Immature natural killer cell (primary cell): ENCODE measurements around the gene LMNA. TPM values are rescaled to one million over a fixed set of nuclear protein-coding genes. Genes with fewer than 3 reads are reported as not detected.

Experiments used
- DNase-seq, 3 donors: peaks; one replicate each; pipeline ENCODE4 v3.0.0; 2022; ENCODE audit warnings: mixed read lengths in 1 of 3
- H3K27ac Mint-ChIP-seq, 6 donors: one replicate each; pipeline ENCODE4 v1.8.0; 2020; ENCODE audit warnings: mixed read lengths in 6 of 6, mild to moderate bottlenecking in 5 of 6, inconsistent platforms in 4 of 6, moderate library complexity in 3 of 6
- H3K27me3 Mint-ChIP-seq, 3 donors: one replicate each; pipeline ENCODE4 v1.8.0; 2020 to 2021; ENCODE audit warnings: low read depth in 3 of 3, mild to moderate bottlenecking in 3 of 3, mixed read lengths in 3 of 3, moderate library complexity in 3 of 3, inconsistent platforms in 1 of 3
- H3K36me3 Mint-ChIP-seq, 3 donors: one replicate each; pipeline ENCODE4 v1.8.0; 2020; ENCODE audit warnings: mixed read lengths in 3 of 3, inconsistent platforms in 2 of 3, mild to moderate bottlenecking in 2 of 3
- H3K4me1 Mint-ChIP-seq, 2 donors: one replicate each; pipeline ENCODE4 v1.8.0; 2020; ENCODE audit warnings: inconsistent platforms in 2 of 2, mild to moderate bottlenecking in 2 of 2, mixed read lengths in 2 of 2, moderate library complexity in 1 of 2
- H3K4me3 Mint-ChIP-seq, 5 donors: one replicate each; pipeline ENCODE4 v1.8.0; 2020; ENCODE audit warnings: mild to moderate bottlenecking in 5 of 5, mixed read lengths in 5 of 5, inconsistent platforms in 3 of 5, moderate library complexity in 3 of 5
- H3K9me3 Mint-ChIP-seq, 6 donors: one replicate each; pipeline ENCODE4 v1.8.0; 2020; ENCODE audit warnings: mild to moderate bottlenecking in 6 of 6, mixed read lengths in 6 of 6, inconsistent platforms in 4 of 6, moderate library complexity in 3 of 6
- polyA plus RNA-seq, 3 donors: library from polyadenylated mRNA; unstranded; fragments of 300-500 nt; fragmentation: Illumina TruSeq; gene quantifications; one replicate each; pipeline ENCODE4 v1.2.3, GENCODE V29; 2021

LMNA gene
- polyA plus RNA-seq, 3 donors from 2014 or later = 4.4 to 14.0 (median 10.3) TPM

- Mint-ChIP-seq H3K4me3 (peak overlapping the region; percentile 7 to 84 (median 33)), H3K36me3 (no peaks in the 10 kb centered on the region), H3K4me1 (peaks cover 20 to 22% of the 10 kb centered on the region in 2 donors), H3K27ac (peak overlapping the region; percentile 43 to 100 (median 100)), H3K9me3 (no peaks in the 10 kb centered on the region), H3K27me3 (peaks cover 10 to 21% (median 14%) of the 10 kb centered on the region in 3 donors)
- peak; percentile 36 to 43 (median 38) for DNase-seq
Observed at GRCh38 chr1:156104065-156104810, 10.3 kb upstream of the LMNA start.

- Mint-ChIP-seq H3K27ac (peak overlapping the region; percentile 99 to 100 (median 100)), H3K27me3 (peaks cover 10 to 21% (median 14%) of the 10 kb centered on the region in 3 donors), H3K4me3 (peak overlapping the region; percentile 81 to 88 (median 84)), H3K4me1 (peaks cover 20 to 22% of the 10 kb centered on the region in 2 donors), H3K36me3 (no peaks in the 10 kb centered on the region), H3K9me3 (no peaks in the 10 kb centered on the region)
- DNase-seq = no peak
Observed at GRCh38 chr1:156104861-156105832, 9.4 kb upstream of the LMNA start.

- Mint-ChIP-seq H3K9me3 (no peaks in the 10 kb centered on the region), H3K27ac (peak overlapping the region; percentile 99 to 100 (median 100)), H3K4me3 (peak overlapping the region; percentile 41 to 88 (median 58)), H3K36me3 (no peaks in the 10 kb centered on the region), H3K27me3 (peaks cover 10 to 20% (median 14%) of the 10 kb centered on the region in 3 donors), H3K4me1 (peaks cover 20 to 22% of the 10 kb centered on the region in 2 donors)
- DNase-seq = no peak
Observed at GRCh38 chr1:156106624-156107488, 7.7 kb upstream of the LMNA start.

GRCh38 chr1:156108057-156108456, 6.5 kb upstream of the LMNA start:
- Mint-ChIP-seq H3K27ac (peak overlapping the region; percentile 99 to 100 (median 100)), H3K27me3 (peaks cover 12 to 20% (median 14%) of the 10 kb centered on the region in 3 donors), H3K9me3 (no peaks in the 10 kb centered on the region), H3K4me1 (peaks cover 20 to 22% of the 10 kb centered on the region in 2 donors), H3K36me3 (no peaks in the 10 kb centered on the region), H3K4me3 (no peak overlapping the region)
- DNase-seq = no peak

- Mint-ChIP-seq H3K9me3 (no peaks in the 10 kb centered on the region), H3K27ac (peak overlapping the region; percentile 23 to 100 (median 100)), H3K4me3 (no peak overlapping the region), H3K27me3 (peaks cover 15 to 19% (median 16%) of the 10 kb centered on the region in 3 donors), H3K36me3 (no peaks in the 10 kb centered on the region), H3K4me1 (peaks cover 20 to 23% of the 10 kb centered on the region in 2 donors)
- DNase-seq = no peak
Observed at GRCh38 chr1:156108664-156109241, 5.8 kb upstream of the LMNA start.

GRCh38 chr1:156110252-156110651, 4.3 kb upstream of the LMNA start:
- no peaks in the 10 kb centered on the region for H3K36me3 Mint-ChIP-seq
- peak overlapping the region in 5 of 6 donors; percentile 61 to 89 (median 81) for H3K27ac Mint-ChIP-seq
- H3K27me3 Mint-ChIP-seq = peaks cover 17 to 22% (median 20%) of the 10 kb centered on the region in 3 donors
- no peak overlapping the region for H3K4me3 Mint-ChIP-seq
- H3K9me3 Mint-ChIP-seq = no peaks in the 10 kb centered on the region
- H3K4me1 Mint-ChIP-seq = peaks cover 25 to 28% of the 10 kb centered on the region in 2 donors
- no peak for DNase-seq

- Mint-ChIP-seq H3K27ac (peak overlapping the region in 5 of 6 donors; percentile 48 to 86 (median 74)), H3K27me3 (peaks cover 10 to 22% (median 11%) of the 10 kb centered on the region in 3 donors), H3K4me3 (no peak overlapping the region), H3K4me1 (peaks cover 22 to 28% of the 10 kb centered on the region in 2 donors), H3K9me3 (no peaks in the 10 kb centered on the region), H3K36me3 (no peaks in the 10 kb centered on the region)
- no peak for DNase-seq
Observed at GRCh38 chr1:156111355-156111962, 3.1 kb upstream of the LMNA start.

- Mint-ChIP-seq H3K4me1 (peaks cover 17 to 23% of the 10 kb centered on the region in 2 donors), H3K36me3 (no peaks in the 10 kb centered on the region), H3K9me3 (no peaks in the 10 kb centered on the region), H3K4me3 (no peak overlapping the region), H3K27me3 (peaks cover 8 to 23% (median 13%) of the 10 kb centered on the region in 3 donors), H3K27ac (peak overlapping the region in 4 of 6 donors; percentile 62 to 86 (median 76))
- no peak for DNase-seq
Observed at GRCh38 chr1:156112276-156113137, 2.0 kb upstream of the LMNA start.

GRCh38 chr1:156113282-156113950, 1.1 kb upstream of the LMNA start:
- no peak for DNase-seq
- H3K9me3 Mint-ChIP-seq = no peaks in the 10 kb centered on the region
- no peaks in the 10 kb centered on the region for H3K36me3 Mint-ChIP-seq
- peak overlapping the region in 4 of 5 donors; percentile 86 to 92 (median 90) for H3K4me3 Mint-ChIP-seq
- peaks cover 17 to 23% of the 10 kb centered on the region in 2 donors for H3K4me1 Mint-ChIP-seq
- peak overlapping the region; percentile 17 to 93 (median 87) for H3K27ac Mint-ChIP-seq
- peaks cover 9 to 24% (median 14%) of the 10 kb centered on the region in 3 donors for H3K27me3 Mint-ChIP-seq

- no peaks in the 10 kb centered on the region for H3K9me3 Mint-ChIP-seq
- no peaks in the 10 kb centered on the region for H3K36me3 Mint-ChIP-seq
- peak overlapping the region; percentile 39 to 91 (median 88) for H3K27ac Mint-ChIP-seq
- H3K27me3 Mint-ChIP-seq = peaks cover 11 to 26% (median 18%) of the 10 kb centered on the region in 3 donors
- peaks cover 17 to 23% of the 10 kb centered on the region in 2 donors for H3K4me1 Mint-ChIP-seq
- peak overlapping the region; percentile 84 to 92 (median 88) for H3K4me3 Mint-ChIP-seq
- peak in 1 of 3 donors; percentile 33 for DNase-seq
Observed at GRCh38 chr1:156114919-156115513, 505 bp downstream of the LMNA start.
